ENCODE data around the gene STBD1. TPM values are rescaled to one million over a fixed set of nuclear protein-coding genes. Genes with fewer than 3 reads are reported as not detected.

Gene STBD1
- total and polyA plus RNA-seq, 7 experiments from 2014 or later: 0.27 to 2.1 (median 0.72) TPM; not detected in 1

DNA sequence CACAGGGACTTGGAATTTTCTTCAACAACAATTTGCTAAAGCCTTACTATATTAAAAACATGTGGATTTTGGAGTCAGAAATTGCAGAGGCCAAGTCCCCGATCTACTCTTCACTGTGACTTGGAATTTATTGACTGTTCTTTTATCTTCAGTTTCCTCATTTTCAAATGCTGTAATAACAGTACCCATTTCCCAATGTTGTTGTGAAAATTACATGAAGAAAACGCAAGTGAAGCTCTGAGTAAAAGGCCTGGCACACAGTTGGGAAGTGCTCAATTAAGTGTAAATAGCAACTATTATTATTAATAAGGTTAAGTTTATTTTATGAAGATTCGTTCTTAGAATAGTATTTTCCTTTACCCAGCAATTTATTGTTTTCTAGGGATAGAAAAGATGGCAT is 15.7 kb downstream of the STBD1 start:
- no peaks in the 10 kb centered on the region for H3K36me3 ChIP-seq (ENCODE audit: control insufficient read depth in 2 of 3, insufficient read depth in 3 of 3, low read length in 3 of 3)
- H3K9me3 Mint-ChIP-seq: peaks cover 0 to 54% (median 30%) of the 10 kb centered on the region in 11 donors
- CTCF ChIA-PET: no interaction called here
- POLR2A ChIA-PET: no interaction called here
- H3K9me3 ChIP-seq (ENCODE audit: control insufficient read depth in 2 of 3, low read length in 3 of 3): peaks cover 0 to 16% (median 4%) of the 10 kb centered on the region in 3 experiments
- peaks cover 0 to 11% (median 4%) of the 10 kb centered on the region in 5 donors for H3K36me3 Mint-ChIP-seq
- no peak overlapping the region for H3K27ac Mint-ChIP-seq
- no peak overlapping the region for H3K27ac ChIP-seq (ENCODE audit: low read depth, low read length)
- H3K27me3 ChIP-seq (ENCODE audit: control insufficient read depth in 2 of 2, insufficient read depth in 2 of 2, low read length in 2 of 2): no peaks in the 10 kb centered on the region
- no peak overlapping the region for H3K4me3 ChIP-seq (ENCODE audit: low read length)
- intact Hi-C loops (cut with micrococcal nuclease): no loop called here
- DNase-seq (no peak), ATAC-seq (no peak)
- H3K27me3 Mint-ChIP-seq: peaks cover 0 to 24% (median 11%) of the 10 kb centered on the region in 5 donors
- no peaks in the 10 kb centered on the region for H3K4me1 Mint-ChIP-seq
- H3K4me3 Mint-ChIP-seq: no peak overlapping the region
- H3K4me1 ChIP-seq (ENCODE audit: control insufficient read depth in 2 of 2, insufficient read depth in 2 of 2, low read length in 2 of 2): no peaks in the 10 kb centered on the region

DNA sequence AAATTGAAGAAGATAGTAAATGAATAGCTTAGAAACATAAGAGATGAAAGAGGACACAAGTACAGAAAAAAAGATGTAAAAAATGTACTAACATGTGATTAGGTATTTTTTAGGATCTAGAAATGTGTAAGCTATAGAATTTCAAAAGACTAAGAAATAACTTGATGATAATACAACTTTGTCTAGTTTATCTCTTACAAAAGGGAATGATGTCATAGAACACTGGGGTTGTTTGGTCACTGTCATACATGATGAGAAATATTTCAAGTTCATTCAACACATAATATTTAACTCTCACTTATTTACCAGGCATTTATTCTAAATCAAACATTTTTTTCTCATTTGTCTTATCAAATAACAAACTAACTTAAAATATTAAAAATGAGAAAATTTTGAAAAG is 18.5 kb downstream of the STBD1 start:
- ChIA-PET POLR2A (no interaction called here), CTCF (no interaction called here)
- ATAC-seq (no peak), DNase-seq (no peak)
- Mint-ChIP-seq H3K36me3 (peaks cover 0 to 22% (median 5%) of the 10 kb centered on the region in 5 donors), H3K4me3 (no peak overlapping the region), H3K9me3 (peaks cover 0 to 47% (median 27%) of the 10 kb centered on the region in 11 donors), H3K4me1 (no peaks in the 10 kb centered on the region), H3K27ac (no peak overlapping the region), H3K27me3 (peaks cover 0 to 12% (median 11%) of the 10 kb centered on the region in 5 donors)
- no peak overlapping the region for H3K27ac ChIP-seq (ENCODE audit: low read depth, low read length)
- no peaks in the 10 kb centered on the region for H3K4me1 ChIP-seq (ENCODE audit: control insufficient read depth in 2 of 2, insufficient read depth in 2 of 2, low read length in 2 of 2)
- intact Hi-C loops (cut with micrococcal nuclease): no loop called here
- no peak overlapping the region for H3K4me3 ChIP-seq (ENCODE audit: low read length)
- H3K36me3 ChIP-seq (ENCODE audit: control insufficient read depth in 2 of 3, insufficient read depth in 3 of 3, low read length in 3 of 3): no peaks in the 10 kb centered on the region
- no peaks in the 10 kb centered on the region for H3K27me3 ChIP-seq (ENCODE audit: control insufficient read depth in 2 of 2, insufficient read depth in 2 of 2, low read length in 2 of 2)
- peaks cover 0 to 19% (median 4%) of the 10 kb centered on the region in 3 experiments for H3K9me3 ChIP-seq (ENCODE audit: control insufficient read depth in 2 of 3, low read length in 3 of 3)

DNA sequence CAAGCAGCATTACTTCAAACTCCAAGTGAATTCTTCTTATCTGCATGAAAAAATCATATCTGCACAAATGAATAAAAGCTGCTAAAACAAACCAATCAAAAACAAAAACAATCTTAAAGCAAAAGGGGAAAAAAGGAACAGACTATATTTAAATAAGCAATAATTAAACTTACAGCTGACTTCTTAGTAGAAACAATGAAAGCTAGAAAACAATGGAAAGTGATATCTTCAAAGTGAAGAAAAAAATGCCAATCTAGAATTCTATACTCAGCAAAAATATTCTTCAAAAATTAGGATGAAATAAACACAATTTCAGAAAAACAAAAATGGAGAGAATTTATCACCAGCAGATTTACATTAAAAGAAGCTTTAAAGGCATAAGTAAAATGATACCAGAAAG is 20.0 kb downstream of the STBD1 start:
- H3K9me3 Mint-ChIP-seq: peaks cover 0 to 41% (median 20%) of the 10 kb centered on the region in 11 donors
- Histone ChIP-seq H3K4me1 (ENCODE audit: control insufficient read depth in 2 of 2, insufficient read depth in 2 of 2, low read length in 2 of 2) (no peaks in the 10 kb centered on the region), H3K4me3 (ENCODE audit: low read length) (no peak overlapping the region), H3K27me3 (ENCODE audit: control insufficient read depth in 2 of 2, insufficient read depth in 2 of 2, low read length in 2 of 2) (no peaks in the 10 kb centered on the region), H3K9me3 (ENCODE audit: control insufficient read depth in 2 of 3, low read length in 3 of 3) (peaks cover 0 to 19% (median 4%) of the 10 kb centered on the region in 3 experiments), H3K36me3 (ENCODE audit: control insufficient read depth in 2 of 3, insufficient read depth in 3 of 3, low read length in 3 of 3) (no peaks in the 10 kb centered on the region), H3K27ac (ENCODE audit: low read depth, low read length) (no peak overlapping the region)
- intact Hi-C loops (cut with micrococcal nuclease): no loop called here
- DNase-seq (no peak), ATAC-seq (no peak)
- H3K27me3 Mint-ChIP-seq: peaks cover 0 to 11% (median 7%) of the 10 kb centered on the region in 5 donors
- ChIA-PET CTCF (no interaction called here), POLR2A (no interaction called here)
- peak overlapping the region in 1 of 9 donors; percentile 15 for H3K27ac Mint-ChIP-seq
- peaks cover 0 to 22% (median 5%) of the 10 kb centered on the region in 5 donors for H3K36me3 Mint-ChIP-seq
- H3K4me1 Mint-ChIP-seq: no peaks in the 10 kb centered on the region
- no peak overlapping the region for H3K4me3 Mint-ChIP-seq

DNA sequence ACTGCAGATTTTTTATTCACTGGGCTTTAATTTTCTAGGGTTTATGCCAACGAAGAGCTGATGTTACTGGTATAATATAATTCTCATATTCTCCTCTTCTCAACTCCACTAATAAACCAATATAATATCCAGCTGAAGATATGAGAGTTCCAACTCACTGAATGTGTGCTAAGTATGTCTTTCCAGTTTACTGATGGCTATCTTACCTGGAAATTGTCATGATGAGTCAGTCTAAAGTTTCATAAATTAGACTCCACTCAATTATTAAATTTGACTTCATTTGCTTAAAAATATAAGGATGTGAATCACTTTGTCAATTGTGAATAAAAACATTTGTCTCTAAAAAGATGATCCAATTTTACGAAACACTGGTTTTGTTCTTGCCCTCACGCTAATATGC is 28.4 kb downstream of the STBD1 start:
- no peaks in the 10 kb centered on the region for H3K36me3 ChIP-seq (ENCODE audit: control insufficient read depth in 2 of 3, insufficient read depth in 3 of 3, low read length in 3 of 3)
- H3K27ac ChIP-seq (ENCODE audit: low read depth, low read length): no peak overlapping the region
- no peaks in the 10 kb centered on the region for H3K36me3 Mint-ChIP-seq
- H3K27me3 Mint-ChIP-seq: peaks cover 0 to 13% (median 6%) of the 10 kb centered on the region in 5 donors
- no peak overlapping the region for H3K4me3 Mint-ChIP-seq
- H3K9me3 ChIP-seq (ENCODE audit: control insufficient read depth in 2 of 3, low read length in 3 of 3): no peaks in the 10 kb centered on the region
- H3K4me1 Mint-ChIP-seq: no peaks in the 10 kb centered on the region
- H3K4me1 ChIP-seq (ENCODE audit: control insufficient read depth in 2 of 2, insufficient read depth in 2 of 2, low read length in 2 of 2): no peaks in the 10 kb centered on the region
- POLR2A ChIA-PET: no interaction called here
- H3K9me3 Mint-ChIP-seq: no peaks in the 10 kb centered on the region
- DNase-seq (no peak), ATAC-seq (no peak)
- no peak overlapping the region for H3K27ac Mint-ChIP-seq
- no peak overlapping the region for H3K4me3 ChIP-seq (ENCODE audit: low read length)
- CTCF ChIA-PET: no interaction called here
- H3K27me3 ChIP-seq (ENCODE audit: control insufficient read depth in 2 of 2, insufficient read depth in 2 of 2, low read length in 2 of 2): no peaks in the 10 kb centered on the region
- intact Hi-C loops (cut with micrococcal nuclease): no loop called here

DNA sequence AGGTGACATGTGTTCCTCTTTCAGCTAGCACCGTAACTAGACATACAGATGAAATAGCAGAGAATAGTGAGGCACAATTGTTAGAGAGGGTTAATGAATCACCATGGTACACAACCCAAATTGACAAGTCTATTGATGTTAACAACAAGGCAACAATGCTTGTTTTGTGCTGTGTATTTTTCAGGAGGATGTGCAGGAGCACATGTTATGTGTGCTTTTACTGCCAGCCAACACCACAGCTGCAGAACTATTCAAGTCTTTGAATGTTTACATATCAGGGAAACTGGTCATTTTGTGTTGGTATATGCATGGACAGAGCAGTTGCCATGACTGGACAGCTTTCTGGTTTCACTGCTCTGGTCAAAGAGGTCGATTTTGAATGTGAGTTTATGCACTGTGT is 32.8 kb downstream of the STBD1 start:
- no peak overlapping the region for H3K27ac ChIP-seq (ENCODE audit: low read depth, low read length)
- ATAC-seq (no peak), DNase-seq (no peak)
- ChIA-PET POLR2A (no interaction called here), CTCF (no interaction called here)
- intact Hi-C loops (cut with micrococcal nuclease): no loop called here
- H3K9me3 Mint-ChIP-seq: peaks cover 0 to 1% (median 0%) of the 10 kb centered on the region in 11 donors
- H3K9me3 ChIP-seq (ENCODE audit: control insufficient read depth in 2 of 3, low read length in 3 of 3): no peaks in the 10 kb centered on the region
- H3K27me3 ChIP-seq (ENCODE audit: control insufficient read depth in 2 of 2, insufficient read depth in 2 of 2, low read length in 2 of 2): no peaks in the 10 kb centered on the region
- no peaks in the 10 kb centered on the region for H3K36me3 Mint-ChIP-seq
- H3K4me1 ChIP-seq (ENCODE audit: control insufficient read depth in 2 of 2, insufficient read depth in 2 of 2, low read length in 2 of 2): no peaks in the 10 kb centered on the region
- H3K4me1 Mint-ChIP-seq: no peaks in the 10 kb centered on the region
- H3K27me3 Mint-ChIP-seq: peaks cover 0 to 15% (median 9%) of the 10 kb centered on the region in 5 donors
- H3K27ac Mint-ChIP-seq: no peak overlapping the region
- no peak overlapping the region for H3K4me3 Mint-ChIP-seq
- H3K4me3 ChIP-seq (ENCODE audit: low read length): no peak overlapping the region
- H3K36me3 ChIP-seq (ENCODE audit: control insufficient read depth in 2 of 3, insufficient read depth in 3 of 3, low read length in 3 of 3): no peaks in the 10 kb centered on the region

DNA sequence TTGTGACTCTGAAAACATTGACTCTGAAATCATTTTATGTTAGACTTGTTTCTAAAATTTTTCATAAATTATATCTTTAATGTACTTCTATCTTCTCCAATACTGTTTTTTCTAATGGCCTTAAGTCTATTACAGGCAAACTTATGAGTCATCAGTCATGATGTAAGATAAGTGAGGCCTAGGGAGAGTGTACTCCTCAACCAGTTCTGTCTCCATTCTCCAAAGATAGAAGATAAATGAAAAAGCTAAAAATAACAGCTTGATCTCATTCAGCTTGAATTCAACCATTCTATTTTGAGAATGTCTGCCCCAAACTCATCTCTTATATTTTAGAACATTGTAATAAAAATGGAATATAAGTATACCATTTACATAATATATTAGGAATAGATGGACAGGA is 34.5 kb downstream of the STBD1 start:
- no peak for ATAC-seq

DNA sequence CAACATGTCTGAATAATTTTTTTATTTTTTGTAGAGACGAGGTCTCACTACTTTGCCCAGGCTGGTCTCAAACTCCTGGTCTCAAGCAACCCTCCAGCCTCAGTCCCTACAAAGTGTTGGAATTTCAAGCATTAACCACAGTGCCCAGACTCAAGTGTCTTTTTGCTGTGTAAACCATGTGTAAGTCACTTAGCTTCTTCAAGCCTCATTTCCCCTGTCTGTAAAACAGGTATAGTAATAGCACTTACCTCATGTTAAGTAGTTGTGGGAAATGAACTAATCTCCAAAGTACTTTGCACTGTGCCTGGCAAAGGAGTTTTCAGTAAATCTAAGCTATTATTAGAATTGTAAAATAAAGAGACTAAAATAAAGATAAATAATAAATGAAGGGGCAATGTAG is 35.7 kb downstream of the STBD1 start:
- Histone ChIP-seq H3K4me1 (ENCODE audit: control insufficient read depth in 2 of 2, insufficient read depth in 2 of 2, low read length in 2 of 2) (no peaks in the 10 kb centered on the region), H3K27ac (ENCODE audit: low read depth, low read length) (no peak overlapping the region), H3K4me3 (ENCODE audit: low read length) (no peak overlapping the region), H3K27me3 (ENCODE audit: control insufficient read depth in 2 of 2, insufficient read depth in 2 of 2, low read length in 2 of 2) (no peaks in the 10 kb centered on the region), H3K9me3 (ENCODE audit: control insufficient read depth in 2 of 3, low read length in 3 of 3) (no peaks in the 10 kb centered on the region), H3K36me3 (ENCODE audit: control insufficient read depth in 2 of 3, insufficient read depth in 3 of 3, low read length in 3 of 3) (no peaks in the 10 kb centered on the region)
- ATAC-seq: no peak
- Mint-ChIP-seq H3K27ac (no peak overlapping the region), H3K4me3 (no peak overlapping the region), H3K36me3 (no peaks in the 10 kb centered on the region), H3K4me1 (no peaks in the 10 kb centered on the region), H3K27me3 (peaks cover 0 to 28% (median 4%) of the 10 kb centered on the region in 5 donors), H3K9me3 (peaks cover 0 to 10% (median 5%) of the 10 kb centered on the region in 11 donors)
- CTCF ChIA-PET: no interaction called here
- intact Hi-C loops (cut with micrococcal nuclease): no loop called here
- POLR2A ChIA-PET: no interaction called here
- DNase-seq: no peak

More for the DNA sequence above, 34.5 kb downstream of the STBD1 start:
- Mint-ChIP-seq H3K36me3 (no peaks in the 10 kb centered on the region), H3K27ac (no peak overlapping the region), H3K27me3 (peaks cover 0 to 26% (median 10%) of the 10 kb centered on the region in 5 donors), H3K9me3 (peaks cover 0 to 3% (median 0%) of the 10 kb centered on the region in 11 donors), H3K4me3 (no peak overlapping the region), H3K4me1 (no peaks in the 10 kb centered on the region)
- no peaks in the 10 kb centered on the region for H3K9me3 ChIP-seq (ENCODE audit: control insufficient read depth in 2 of 3, low read length in 3 of 3)
- H3K4me3 ChIP-seq (ENCODE audit: low read length): no peak overlapping the region
- no peak for DNase-seq
- ChIA-PET CTCF (no interaction called here), POLR2A (no interaction called here)
- intact Hi-C loops (cut with micrococcal nuclease): no loop called here
- no peaks in the 10 kb centered on the region for H3K36me3 ChIP-seq (ENCODE audit: control insufficient read depth in 2 of 3, insufficient read depth in 3 of 3, low read length in 3 of 3)
- H3K27ac ChIP-seq (ENCODE audit: low read depth, low read length): no peak overlapping the region
- H3K27me3 ChIP-seq (ENCODE audit: control insufficient read depth in 2 of 2, insufficient read depth in 2 of 2, low read length in 2 of 2): no peaks in the 10 kb centered on the region
- no peaks in the 10 kb centered on the region for H3K4me1 ChIP-seq (ENCODE audit: control insufficient read depth in 2 of 2, insufficient read depth in 2 of 2, low read length in 2 of 2)
